Calu3 (cell line): ENCODE data around the gene RIN3. TPM values are rescaled to one million over a fixed set of nuclear protein-coding genes. Genes with fewer than 3 reads are reported as not detected.

Experiments used
- BruUV-seq: library from RNA; stranded (reverse); fragments of 400-500 nt; replicated peaks from 2 replicates; lab custom pipeline; 2021; lab: Mats Ljungman, UMichigan
- CTCF ChIA-PET: fragments of 300-600 bp; sonication (Branson Sonifier 250); formaldehyde crosslinking; loops from one replicate; lab custom pipeline; 2022; ENCODE audit warnings: antibody characterized with exemption; lab: Charles Lee
- DNase-seq: peaks from one replicate; pipeline ENCODE4 v3.0.0; 2022
- H3K27ac Mint-ChIP-seq: one replicate; pipeline ENCODE4 v1.8.0; 2022; ENCODE audit warnings: mixed read lengths; ENCODE audit not compliant: unreplicated experiment
- H3K27me3 Mint-ChIP-seq: one replicate; pipeline ENCODE4 v1.8.0; 2022; ENCODE audit warnings: mixed read lengths; ENCODE audit not compliant: unreplicated experiment
- H3K36me3 Mint-ChIP-seq: one replicate; pipeline ENCODE4 v1.8.0; 2022; ENCODE audit warnings: mild to moderate bottlenecking, moderate library complexity, mixed read lengths; ENCODE audit not compliant: insufficient read depth, unreplicated experiment
- H3K4me1 Mint-ChIP-seq: one replicate; pipeline ENCODE4 v1.8.0; 2022; ENCODE audit warnings: mild to moderate bottlenecking, low read depth, mixed read lengths; ENCODE audit not compliant: unreplicated experiment
- H3K4me3 Mint-ChIP-seq: one replicate; pipeline ENCODE4 v1.8.0; 2022; ENCODE audit warnings: mild to moderate bottlenecking, low read depth, moderate library complexity, mixed read lengths; ENCODE audit not compliant: unreplicated experiment
- H3K9me3 Mint-ChIP-seq: one replicate; pipeline ENCODE4 v1.8.0; 2022; ENCODE audit warnings: low read depth, mixed read lengths; ENCODE audit not compliant: unreplicated experiment
- intact Hi-C: fragments of 100-400 bp; cut with micrococcal nuclease; formaldehyde crosslinking; loops from one replicate; pipeline ENCODE4 v1.10.0; 2022; ENCODE audit not compliant: unreplicated experiment
- total RNA-seq: library from RNA; stranded (reverse); gene quantifications from 2 replicates; pipeline ENCODE4 v1.2.3, GENCODE V29; 2022
- TF ChIP-seq, protein P1 (sequence below): fragments of 200-600 bp; IDR thresholded peaks from one replicate; pipeline ENCODE4 v1.8.0; 2022; ENCODE audit warnings: antibody characterized with exemption; ENCODE audit not compliant: unreplicated experiment

Gene RIN3
- total RNA-seq, 1 experiment from 2014 or later: 13.8 TPM

DNA sequence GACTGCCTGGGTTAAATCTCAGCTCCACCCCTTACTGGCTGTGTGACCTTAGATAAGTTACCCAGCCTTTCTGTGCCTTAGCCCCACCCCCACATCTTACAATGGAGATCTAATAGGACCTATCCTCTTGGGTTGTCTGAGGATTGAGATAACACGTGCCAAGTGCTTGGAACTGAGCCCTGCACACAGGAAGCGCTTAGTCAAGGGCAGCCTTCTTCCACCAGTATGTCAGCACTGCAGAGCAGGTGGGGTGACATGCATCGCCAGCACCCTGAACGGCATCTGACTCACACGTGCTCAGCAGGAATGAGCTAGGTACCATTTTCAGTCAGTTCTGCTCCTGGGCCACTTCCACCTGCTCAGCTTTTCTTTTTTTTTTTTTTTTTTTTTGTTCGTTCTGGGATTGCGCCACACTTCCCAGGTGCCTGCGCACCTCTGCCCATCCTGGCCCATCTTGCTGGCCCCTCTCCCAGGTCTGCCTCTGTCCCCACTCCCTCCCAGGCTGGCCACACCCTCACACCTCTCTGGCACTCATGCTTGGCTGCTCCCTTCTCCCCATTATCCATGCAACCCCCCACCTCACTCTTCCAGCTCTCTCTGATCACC, 215.3 kb downstream of the RIN3 start:
- no TSS peak for BruUV-seq
- Mint-ChIP-seq H3K36me3 (peaks cover 21% of the 10 kb centered on the region), H3K27me3 (no peaks in the 10 kb centered on the region), H3K27ac (peak overlapping the region; percentile 45), H3K4me3 (no peak overlapping the region), H3K9me3 (peaks cover 6% of the 10 kb centered on the region), H3K4me1 (peaks cover 29% of the 10 kb centered on the region)
- TF ChIP-seq, protein P1, sequence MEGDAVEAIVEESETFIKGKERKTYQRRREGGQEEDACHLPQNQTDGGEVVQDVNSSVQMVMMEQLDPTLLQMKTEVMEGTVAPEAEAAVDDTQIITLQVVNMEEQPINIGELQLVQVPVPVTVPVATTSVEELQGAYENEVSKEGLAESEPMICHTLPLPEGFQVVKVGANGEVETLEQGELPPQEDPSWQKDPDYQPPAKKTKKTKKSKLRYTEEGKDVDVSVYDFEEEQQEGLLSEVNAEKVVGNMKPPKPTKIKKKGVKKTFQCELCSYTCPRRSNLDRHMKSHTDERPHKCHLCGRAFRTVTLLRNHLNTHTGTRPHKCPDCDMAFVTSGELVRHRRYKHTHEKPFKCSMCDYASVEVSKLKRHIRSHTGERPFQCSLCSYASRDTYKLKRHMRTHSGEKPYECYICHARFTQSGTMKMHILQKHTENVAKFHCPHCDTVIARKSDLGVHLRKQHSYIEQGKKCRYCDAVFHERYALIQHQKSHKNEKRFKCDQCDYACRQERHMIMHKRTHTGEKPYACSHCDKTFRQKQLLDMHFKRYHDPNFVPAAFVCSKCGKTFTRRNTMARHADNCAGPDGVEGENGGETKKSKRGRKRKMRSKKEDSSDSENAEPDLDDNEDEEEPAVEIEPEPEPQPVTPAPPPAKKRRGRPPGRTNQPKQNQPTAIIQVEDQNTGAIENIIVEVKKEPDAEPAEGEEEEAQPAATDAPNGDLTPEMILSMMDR: no peak
- peak; percentile 33 for DNase-seq
- intact Hi-C loops: no loop called here
- CTCF ChIA-PET: interaction anchor here (0.7 to 0.9 kb wide), 3 partner anchors 15 to 245 kb away, joined by 5 to 6 read pairs (median 6); no protein-coding TSS in a partner anchor

DNA sequence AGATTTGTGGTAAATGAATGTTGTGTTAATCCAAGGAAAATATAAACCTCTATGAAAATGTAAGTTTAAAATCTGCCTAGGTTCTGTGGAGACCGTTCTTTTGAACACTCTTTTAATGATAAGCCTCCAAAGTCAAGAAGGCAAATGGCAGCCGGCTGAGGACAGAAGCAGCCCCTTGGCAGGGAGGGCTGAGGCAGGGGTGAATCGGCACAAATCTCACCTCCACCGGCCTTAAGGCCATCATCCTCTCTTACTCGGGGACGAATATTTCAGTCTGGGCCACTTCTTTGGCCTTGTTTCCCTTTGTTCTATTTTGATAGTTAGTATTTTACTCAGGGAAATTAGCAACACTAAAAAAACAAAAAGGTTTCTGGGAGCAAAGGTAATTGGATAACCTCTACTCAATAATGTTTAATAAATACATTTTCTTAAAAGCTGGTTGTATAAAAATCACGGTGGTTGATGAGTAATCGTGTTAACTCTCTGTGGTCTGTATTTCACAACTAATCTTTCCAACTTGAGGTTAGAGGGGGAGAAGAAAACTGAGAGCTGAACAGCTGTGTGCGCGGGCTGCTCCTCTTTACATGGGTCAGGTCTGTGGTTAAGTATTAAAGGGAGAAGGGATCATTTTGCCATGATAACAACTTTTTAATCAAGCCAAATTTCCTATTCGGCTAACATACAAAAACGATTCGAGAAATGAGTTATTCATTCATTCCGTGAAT, 216.2 kb downstream of the RIN3 start:
- H3K4me3 Mint-ChIP-seq: no peak overlapping the region
- H3K36me3 Mint-ChIP-seq: peaks cover 21% of the 10 kb centered on the region
- peak overlapping the region; percentile 45 for H3K27ac Mint-ChIP-seq
- intact Hi-C loops: no loop called here
- no TSS peak for BruUV-seq
- peaks cover 29% of the 10 kb centered on the region for H3K4me1 Mint-ChIP-seq
- H3K27me3 Mint-ChIP-seq: no peaks in the 10 kb centered on the region
- H3K9me3 Mint-ChIP-seq: peaks cover 6% of the 10 kb centered on the region
- TF ChIP-seq, protein P1: no peak
- no peak for DNase-seq
- CTCF ChIA-PET: interaction anchor here (0.6 to 1.0 kb wide), 4 partner anchors 10 to 246 kb away, joined by 3 to 12 read pairs (median 6); partner anchors contain the start of gene LGMN

DNA sequence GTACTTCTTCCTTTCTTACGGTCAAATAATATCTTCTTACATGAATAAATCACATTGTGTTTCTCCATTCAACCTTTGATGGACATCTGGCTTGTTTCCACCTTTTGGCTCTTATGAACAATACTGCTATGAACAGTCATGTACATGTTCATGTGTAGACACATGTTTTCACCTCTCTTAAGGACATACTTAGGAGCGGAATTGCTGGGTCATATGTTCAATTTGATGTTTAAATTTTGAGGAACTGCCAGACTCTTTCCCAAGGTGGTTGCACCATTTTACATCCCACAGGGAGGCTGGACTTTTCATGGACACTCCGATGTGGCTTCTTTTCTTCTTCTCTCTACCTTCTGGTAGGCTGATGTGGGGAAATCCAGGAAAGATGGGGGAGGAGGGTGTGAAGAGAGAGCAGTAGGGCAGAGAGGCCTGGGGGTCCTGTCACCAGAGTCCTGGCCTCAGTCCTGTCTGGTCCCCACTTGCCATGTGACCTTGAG, 218.1 kb downstream of the RIN3 start:
- peaks cover 5% of the 10 kb centered on the region for H3K9me3 Mint-ChIP-seq
- DNase-seq: no peak
- TF ChIP-seq, protein P1: no peak
- H3K4me3 Mint-ChIP-seq: no peak overlapping the region
- H3K4me1 Mint-ChIP-seq: peaks cover 37% of the 10 kb centered on the region
- intact Hi-C loops: no loop called here
- no peak overlapping the region for H3K27ac Mint-ChIP-seq
- no peaks in the 10 kb centered on the region for H3K27me3 Mint-ChIP-seq
- no TSS peak for BruUV-seq
- CTCF ChIA-PET: no interaction called here
- peaks cover 12% of the 10 kb centered on the region for H3K36me3 Mint-ChIP-seq

- H3K4me1 Mint-ChIP-seq: peaks cover 44% of the 10 kb centered on the region
- BruUV-seq: no TSS peak
- H3K9me3 Mint-ChIP-seq: peaks cover 3% of the 10 kb centered on the region
- DNase-seq: no peak
- intact Hi-C loops: no loop called here
- H3K4me3 Mint-ChIP-seq: no peak overlapping the region
- TF ChIP-seq, protein P1: no peak
- CTCF ChIA-PET: interaction anchor here (0.9 kb wide), 1 partner anchor 11 kb away, joined by 3 read pairs; no protein-coding TSS in a partner anchor
- H3K27me3 Mint-ChIP-seq: no peaks in the 10 kb centered on the region
- H3K27ac Mint-ChIP-seq: no peak overlapping the region
- peaks cover 5% of the 10 kb centered on the region for H3K36me3 Mint-ChIP-seq
These were observed 219.4 kb downstream of the RIN3 start for GRCh38 chr14:92733007-92733406.
